GM23338 (cell line): Measurements from ENCODE around the gene MAPK9. TPM values are rescaled to one million over a fixed set of nuclear protein-coding genes. Genes with fewer than 3 reads are reported as not detected.

Experiments used
- ATAC-seq: fragments of 200-7000 bp; cut with Tn5 transposase; 3 replicates; pipeline ENCODE4 v1.9.1; 2020
- DNase-seq: peaks from one replicate; pipeline ENCODE4 v3.0.0-alpha.2; 2015; ENCODE audit warnings: low spot score
- H2AFZ ChIP-seq: fragments of 200-600 bp; sonication (generic); 2 replicates; pipeline ENCODE4 v1.8.0; 2016; ENCODE audit warnings: antibody characterized with exemption, mild to moderate bottlenecking, moderate library complexity
- H3F3A ChIP-seq: fragments of 200-600 bp; sonication (generic); replicated peaks from 2 replicates; pipeline ENCODE4 v1.8.0; 2017; ENCODE audit warnings: antibody characterized with exemption, mixed run types, low read depth
- H3K27ac ChIP-seq: fragments of 200-600 bp; sonication (generic); 2 replicates; pipeline ENCODE4 v1.6.1; 2016; ENCODE audit warnings: low read depth
- H3K27me3 ChIP-seq: fragments of 200-600 bp; sonication (generic); 2 replicates; pipeline ENCODE4 v1.8.0; 2016; ENCODE audit warnings: mild to moderate bottlenecking, mixed run types, moderate library complexity; ENCODE audit not compliant: insufficient read depth
- H3K36me3 ChIP-seq: fragments of 200-600 bp; sonication (generic); 2 replicates; pipeline ENCODE4 v1.8.0; 2016; ENCODE audit warnings: mild to moderate bottlenecking; ENCODE audit not compliant: insufficient read depth
- H3K4me1 ChIP-seq: fragments of 200-600 bp; sonication (generic); 2 replicates; pipeline ENCODE4 v1.8.0; 2016; ENCODE audit warnings: mild to moderate bottlenecking, moderate library complexity; ENCODE audit not compliant: insufficient read depth
- H3K4me2 ChIP-seq: fragments of 200-600 bp; sonication (generic); 2 replicates; pipeline ENCODE4 v1.7.1; 2017; ENCODE audit warnings: mixed run types
- H3K4me3 ChIP-seq: fragments of 200-600 bp; sonication (generic); 2 replicates; pipeline ENCODE4 v1.6.1; 2016; ENCODE audit warnings: mixed run types
- H3K79me2 ChIP-seq: fragments of 200-600 bp; sonication (generic); replicated peaks from 2 replicates; pipeline ENCODE4 v1.8.0; 2017; ENCODE audit warnings: mild to moderate bottlenecking; ENCODE audit not compliant: insufficient read depth
- H3K9me2 ChIP-seq: fragments of 200-600 bp; sonication (generic); 2 replicates; pipeline ENCODE4 v1.8.0; 2017; ENCODE audit not compliant: insufficient read depth
- H4K20me1 ChIP-seq: fragments of 200-600 bp; sonication (generic); replicated peaks from 2 replicates; pipeline ENCODE4 v1.8.0; 2017; ENCODE audit warnings: mild to moderate bottlenecking; ENCODE audit not compliant: insufficient read depth
- H3K27ac Mint-ChIP-seq: 2 replicates; pipeline ENCODE4 v1.8.0; 2020; ENCODE audit warnings: inconsistent platforms, mild to moderate bottlenecking, moderate library complexity, mixed read lengths
- H3K27me3 Mint-ChIP-seq: 3 replicates; pipeline ENCODE4 v1.8.0; 2022; ENCODE audit warnings: low read depth, mild to moderate bottlenecking, moderate library complexity, mixed read lengths, inconsistent platforms; ENCODE audit not compliant: insufficient read depth, poor library complexity
- H3K36me3 Mint-ChIP-seq: 3 replicates; pipeline ENCODE4 v1.8.0; 2021; ENCODE audit warnings: low read depth, mild to moderate bottlenecking, inconsistent platforms, moderate library complexity, mixed read lengths
- H3K4me1 Mint-ChIP-seq: 3 replicates; pipeline ENCODE4 v1.8.0; 2020; ENCODE audit warnings: mild to moderate bottlenecking, inconsistent platforms, mixed read lengths
- H3K4me3 Mint-ChIP-seq: 3 replicates; pipeline ENCODE4 v1.8.0; 2021; ENCODE audit warnings: moderate library complexity, mild to moderate bottlenecking, inconsistent platforms, mixed read lengths
- H3K9me3 Mint-ChIP-seq: 3 replicates; pipeline ENCODE4 v1.8.0; 2020; ENCODE audit warnings: moderate library complexity, mild to moderate bottlenecking, inconsistent platforms, mixed read lengths
- CREB1 ChIP-seq: fragments of 250-450 bp; sonication (Bioruptor Pico); IDR thresholded peaks from 2 replicates; pipeline ENCODE4 v1.5.0; 2020; ENCODE audit warnings: low read depth, mild to moderate bottlenecking, moderate library complexity
- EZH2 ChIP-seq: fragments of 200-600 bp; sonication (generic); IDR thresholded peaks from one replicate; pipeline ENCODE4 v1.8.0; 2017; ENCODE audit warnings: antibody characterized with exemption, mild to moderate bottlenecking, low read depth; ENCODE audit not compliant: unreplicated experiment
- EZH2phosphoT487 ChIP-seq: fragments of 200-600 bp; sonication (generic); IDR thresholded peaks from one replicate; pipeline ENCODE4 v1.8.1; 2018; ENCODE audit warnings: antibody characterized with exemption; ENCODE audit not compliant: unreplicated experiment
- JUNB ChIP-seq: IDR thresholded peaks from one replicate; pipeline ENCODE4 v1.6.1; 2016; ENCODE audit warnings: antibody characterized with exemption; ENCODE audit not compliant: unreplicated experiment
- NANOG ChIP-seq: IDR thresholded peaks from 2 replicates; pipeline ENCODE4 v1.6.1; 2016; ENCODE audit warnings: antibody characterized with exemption, borderline replicate concordance
- POLR2AphosphoS5 ChIP-seq: IDR thresholded peaks from 2 replicates; pipeline ENCODE4 v1.6.1; 2016; ENCODE audit warnings: antibody characterized with exemption, low read depth
- STAT1 ChIP-seq: IDR thresholded peaks from one replicate; pipeline ENCODE4 v1.6.1; 2016; ENCODE audit warnings: antibody characterized with exemption; ENCODE audit not compliant: unreplicated experiment
- ZNF114 ChIP-seq: fragments of 250-450 bp; sonication (Bioruptor Pico); IDR thresholded peaks from 2 replicates; pipeline ENCODE4 v1.5.0; 2020; ENCODE audit warnings: mild to moderate bottlenecking, moderate library complexity
- ZNF331 ChIP-seq: fragments of 250-450 bp; sonication (Bioruptor Pico); IDR thresholded peaks from 2 replicates; pipeline ENCODE4 v1.5.0; 2020; ENCODE audit warnings: low read depth, mild to moderate bottlenecking, moderate library complexity
- polyA plus RNA-seq: library from polyadenylated mRNA; unstranded; fragments of >200 nt; fragmentation: Nextera tagmentation; extraction: Ambion mirVana; gene quantifications from 2 replicates; pipeline ENCODE4 v1.2.1, GENCODE V29; 2016
- total RNA-seq: library from RNA; depleted of rRNA; stranded (reverse); fragments of >200 nt; shearing (Covaris generic); gene quantifications from 2 replicates; pipeline ENCODE4 v1.2.3, GENCODE V29; 2014
- TF ChIP-seq, protein P1 (sequence below): IDR thresholded peaks from one replicate; pipeline ENCODE4 v1.6.1; 2018; ENCODE audit warnings: antibody characterized with exemption; ENCODE audit not compliant: unreplicated experiment
- TF ChIP-seq, protein P2 (sequence below): fragments of 250-450 bp; sonication (Bioruptor Pico); IDR thresholded peaks from 2 replicates; pipeline ENCODE4 v1.5.0; 2020; ENCODE audit warnings: mild to moderate bottlenecking, moderate library complexity

MAPK9 gene
- total and polyA plus RNA-seq, 2 experiments from 2014 or later = 16.8 to 37.0 TPM

DNA sequence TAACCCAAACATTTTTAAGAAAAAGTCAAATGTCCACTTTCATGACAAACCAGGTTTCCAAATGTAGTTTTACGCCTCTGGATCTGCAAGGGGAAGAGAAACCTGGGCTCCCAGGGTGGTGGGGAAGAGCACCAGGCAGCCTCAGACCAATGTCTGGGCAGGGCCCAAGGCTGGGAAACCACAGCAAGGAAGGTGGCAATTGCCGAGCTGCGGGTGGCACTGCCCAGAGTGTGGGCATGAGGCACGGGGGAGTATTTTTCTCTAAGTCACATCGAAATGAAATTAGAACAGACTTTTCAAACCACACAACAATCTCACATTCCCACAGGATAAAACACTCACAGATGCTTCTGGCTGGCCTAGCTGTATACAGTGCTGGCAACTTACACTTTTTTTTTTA, 50.3 kb downstream of the MAPK9 start:
- Histone ChIP-seq H4K20me1 (no peaks in the 10 kb centered on the region), H2AFZ (no peak overlapping the region), H3K4me1 (no peaks in the 10 kb centered on the region), H3K9me2 (no peaks in the 10 kb centered on the region), H3F3A (no peaks in the 10 kb centered on the region), H3K27me3 (no peaks in the 10 kb centered on the region), H3K4me2 (no peak overlapping the region), H3K79me2 (no peaks in the 10 kb centered on the region), H3K36me3 (peaks cover 9% of the 10 kb centered on the region; the same call in 1 of the 2 replicates), H3K4me3 (no peak overlapping the region), H3K27ac (no peak overlapping the region)
- Mint-ChIP-seq H3K9me3 (no peaks in the 10 kb centered on the region), H3K27ac (no peak overlapping the region), H3K27me3 (peaks cover 4% of the 10 kb centered on the region), H3K36me3 (peaks cover 49% of the 10 kb centered on the region; the same call in 2 of the 3 replicates), H3K4me1 (no peaks in the 10 kb centered on the region), H3K4me3 (no peak overlapping the region)
- TF ChIP-seq EZH2 = no peak
- TF ChIP-seq, protein P1, sequence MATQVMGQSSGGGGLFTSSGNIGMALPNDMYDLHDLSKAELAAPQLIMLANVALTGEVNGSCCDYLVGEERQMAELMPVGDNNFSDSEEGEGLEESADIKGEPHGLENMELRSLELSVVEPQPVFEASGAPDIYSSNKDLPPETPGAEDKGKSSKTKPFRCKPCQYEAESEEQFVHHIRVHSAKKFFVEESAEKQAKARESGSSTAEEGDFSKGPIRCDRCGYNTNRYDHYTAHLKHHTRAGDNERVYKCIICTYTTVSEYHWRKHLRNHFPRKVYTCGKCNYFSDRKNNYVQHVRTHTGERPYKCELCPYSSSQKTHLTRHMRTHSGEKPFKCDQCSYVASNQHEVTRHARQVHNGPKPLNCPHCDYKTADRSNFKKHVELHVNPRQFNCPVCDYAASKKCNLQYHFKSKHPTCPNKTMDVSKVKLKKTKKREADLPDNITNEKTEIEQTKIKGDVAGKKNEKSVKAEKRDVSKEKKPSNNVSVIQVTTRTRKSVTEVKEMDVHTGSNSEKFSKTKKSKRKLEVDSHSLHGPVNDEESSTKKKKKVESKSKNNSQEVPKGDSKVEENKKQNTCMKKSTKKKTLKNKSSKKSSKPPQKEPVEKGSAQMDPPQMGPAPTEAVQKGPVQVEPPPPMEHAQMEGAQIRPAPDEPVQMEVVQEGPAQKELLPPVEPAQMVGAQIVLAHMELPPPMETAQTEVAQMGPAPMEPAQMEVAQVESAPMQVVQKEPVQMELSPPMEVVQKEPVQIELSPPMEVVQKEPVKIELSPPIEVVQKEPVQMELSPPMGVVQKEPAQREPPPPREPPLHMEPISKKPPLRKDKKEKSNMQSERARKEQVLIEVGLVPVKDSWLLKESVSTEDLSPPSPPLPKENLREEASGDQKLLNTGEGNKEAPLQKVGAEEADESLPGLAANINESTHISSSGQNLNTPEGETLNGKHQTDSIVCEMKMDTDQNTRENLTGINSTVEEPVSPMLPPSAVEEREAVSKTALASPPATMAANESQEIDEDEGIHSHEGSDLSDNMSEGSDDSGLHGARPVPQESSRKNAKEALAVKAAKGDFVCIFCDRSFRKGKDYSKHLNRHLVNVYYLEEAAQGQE = no peak
- TF ChIP-seq NANOG = no peak
- TF ChIP-seq, protein P2, sequence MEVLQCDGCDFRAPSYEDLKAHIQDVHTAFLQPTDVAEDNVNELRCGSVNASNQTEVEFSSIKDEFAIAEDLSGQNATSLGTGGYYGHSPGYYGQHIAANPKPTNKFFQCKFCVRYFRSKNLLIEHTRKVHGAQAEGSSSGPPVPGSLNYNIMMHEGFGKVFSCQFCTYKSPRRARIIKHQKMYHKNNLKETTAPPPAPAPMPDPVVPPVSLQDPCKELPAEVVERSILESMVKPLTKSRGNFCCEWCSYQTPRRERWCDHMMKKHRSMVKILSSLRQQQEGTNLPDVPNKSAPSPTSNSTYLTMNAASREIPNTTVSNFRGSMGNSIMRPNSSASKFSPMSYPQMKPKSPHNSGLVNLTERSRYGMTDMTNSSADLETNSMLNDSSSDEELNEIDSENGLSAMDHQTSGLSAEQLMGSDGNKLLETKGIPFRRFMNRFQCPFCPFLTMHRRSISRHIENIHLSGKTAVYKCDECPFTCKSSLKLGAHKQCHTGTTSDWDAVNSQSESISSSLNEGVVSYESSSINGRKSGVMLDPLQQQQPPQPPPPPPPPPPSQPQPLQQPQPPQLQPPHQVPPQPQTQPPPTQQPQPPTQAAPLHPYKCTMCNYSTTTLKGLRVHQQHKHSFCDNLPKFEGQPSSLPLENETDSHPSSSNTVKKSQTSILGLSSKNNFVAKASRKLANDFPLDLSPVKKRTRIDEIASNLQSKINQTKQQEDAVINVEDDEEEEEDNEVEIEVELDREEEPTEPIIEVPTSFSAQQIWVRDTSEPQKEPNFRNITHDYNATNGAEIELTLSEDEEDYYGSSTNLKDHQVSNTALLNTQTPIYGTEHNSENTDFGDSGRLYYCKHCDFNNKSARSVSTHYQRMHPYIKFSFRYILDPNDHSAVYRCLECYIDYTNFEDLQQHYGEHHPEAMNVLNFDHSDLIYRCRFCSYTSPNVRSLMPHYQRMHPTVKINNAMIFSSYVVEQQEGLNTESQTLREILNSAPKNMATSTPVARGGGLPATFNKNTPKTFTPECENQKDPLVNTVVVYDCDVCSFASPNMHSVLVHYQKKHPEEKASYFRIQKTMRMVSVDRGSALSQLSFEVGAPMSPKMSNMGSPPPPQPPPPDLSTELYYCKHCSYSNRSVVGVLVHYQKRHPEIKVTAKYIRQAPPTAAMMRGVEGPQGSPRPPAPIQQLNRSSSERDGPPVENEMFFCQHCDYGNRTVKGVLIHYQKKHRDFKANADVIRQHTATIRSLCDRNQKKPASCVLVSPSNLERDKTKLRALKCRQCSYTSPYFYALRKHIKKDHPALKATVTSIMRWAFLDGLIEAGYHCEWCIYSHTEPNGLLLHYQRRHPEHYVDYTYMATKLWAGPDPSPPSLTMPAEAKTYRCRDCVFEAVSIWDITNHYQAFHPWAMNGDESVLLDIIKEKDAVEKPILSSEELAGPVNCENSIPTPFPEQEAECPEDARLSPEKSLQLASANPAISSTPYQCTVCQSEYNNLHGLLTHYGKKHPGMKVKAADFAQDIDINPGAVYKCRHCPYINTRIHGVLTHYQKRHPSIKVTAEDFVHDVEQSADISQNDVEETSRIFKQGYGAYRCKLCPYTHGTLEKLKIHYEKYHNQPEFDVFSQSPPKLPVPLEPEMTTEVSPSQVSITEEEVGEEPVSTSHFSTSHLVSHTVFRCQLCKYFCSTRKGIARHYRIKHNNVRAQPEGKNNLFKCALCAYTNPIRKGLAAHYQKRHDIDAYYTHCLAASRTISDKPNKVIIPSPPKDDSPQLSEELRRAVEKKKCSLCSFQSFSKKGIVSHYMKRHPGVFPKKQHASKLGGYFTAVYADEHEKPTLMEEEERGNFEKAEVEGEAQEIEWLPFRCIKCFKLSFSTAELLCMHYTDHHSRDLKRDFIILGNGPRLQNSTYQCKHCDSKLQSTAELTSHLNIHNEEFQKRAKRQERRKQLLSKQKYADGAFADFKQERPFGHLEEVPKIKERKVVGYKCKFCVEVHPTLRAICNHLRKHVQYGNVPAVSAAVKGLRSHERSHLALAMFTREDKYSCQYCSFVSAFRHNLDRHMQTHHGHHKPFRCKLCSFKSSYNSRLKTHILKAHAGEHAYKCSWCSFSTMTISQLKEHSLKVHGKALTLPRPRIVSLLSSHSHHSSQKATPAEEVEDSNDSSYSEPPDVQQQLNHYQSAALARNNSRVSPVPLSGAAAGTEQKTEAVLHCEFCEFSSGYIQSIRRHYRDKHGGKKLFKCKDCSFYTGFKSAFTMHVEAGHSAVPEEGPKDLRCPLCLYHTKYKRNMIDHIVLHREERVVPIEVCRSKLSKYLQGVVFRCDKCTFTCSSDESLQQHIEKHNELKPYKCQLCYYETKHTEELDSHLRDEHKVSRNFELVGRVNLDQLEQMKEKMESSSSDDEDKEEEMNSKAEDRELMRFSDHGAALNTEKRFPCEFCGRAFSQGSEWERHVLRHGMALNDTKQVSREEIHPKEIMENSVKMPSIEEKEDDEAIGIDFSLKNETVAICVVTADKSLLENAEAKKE (CRISPR knock-in tag) = no peak
- no peak for TF ChIP-seq JUNB
- TF ChIP-seq CREB1 = no peak
- no peak for TF ChIP-seq EZH2phosphoT487
- TF ChIP-seq POLR2AphosphoS5 = no peak
- no peak for TF ChIP-seq STAT1
- no peak for TF ChIP-seq ZNF331
- TF ChIP-seq ZNF114 = no peak
- DNase-seq (no peak), ATAC-seq (no peak)
